Stimulated activated CD4-positive, alpha-beta T cell treated with anti-CD3 and anti-CD28 coated beads, Interleukin-4, amount 100 ng/mL, for 1 hour (primary cell): ENCODE data around the gene DNAJB1.

ENCODE experiments used
- DNase-seq: peaks from one replicate; pipeline ENCODE4 v3.0.0-alpha.2; 2020

The DNAJB1 gene

GRCh38 chr19:14495672-14496028 lies 22.5 kb downstream of the DNAJB1 start:
- DNase-seq: no peak

DNA sequence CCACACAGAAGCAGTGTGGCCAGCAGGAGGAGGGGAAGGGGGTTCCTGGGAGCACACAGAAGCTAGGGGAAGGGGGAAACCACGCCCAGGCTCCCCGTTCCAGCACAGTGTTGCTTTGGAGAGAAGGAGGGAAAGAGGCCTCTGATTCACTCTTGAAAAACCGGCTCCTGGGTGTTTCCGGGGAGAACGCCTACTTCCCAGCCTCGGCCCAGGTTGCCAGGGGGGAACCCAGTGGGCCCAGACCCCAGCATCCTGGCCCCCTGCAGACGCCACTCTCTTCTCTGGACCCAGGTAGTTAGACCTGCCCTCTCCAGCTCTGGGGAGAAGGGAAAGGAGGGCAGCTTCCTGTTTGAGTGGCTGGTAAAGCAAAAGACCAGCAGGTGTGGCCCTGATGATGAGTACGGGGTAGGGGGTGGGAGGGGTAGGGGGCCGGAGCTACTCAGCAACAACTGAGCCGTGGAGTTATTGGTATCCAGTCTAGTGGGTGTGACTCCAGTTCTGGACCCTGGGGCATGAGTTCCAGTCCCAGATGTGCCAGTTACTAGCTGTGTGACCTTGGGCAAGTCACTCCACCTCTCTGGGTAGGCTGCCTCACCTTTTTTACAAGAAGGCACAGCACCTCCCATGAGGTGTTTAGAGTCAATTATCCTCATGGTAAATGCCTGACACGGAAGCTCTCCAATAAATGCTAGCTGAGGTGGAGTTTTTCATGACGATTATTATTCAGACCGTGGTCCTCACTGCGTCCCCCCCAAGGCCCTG lies 23.1 kb downstream of the DNAJB1 start:
- DNase-seq: no peak

DNA sequence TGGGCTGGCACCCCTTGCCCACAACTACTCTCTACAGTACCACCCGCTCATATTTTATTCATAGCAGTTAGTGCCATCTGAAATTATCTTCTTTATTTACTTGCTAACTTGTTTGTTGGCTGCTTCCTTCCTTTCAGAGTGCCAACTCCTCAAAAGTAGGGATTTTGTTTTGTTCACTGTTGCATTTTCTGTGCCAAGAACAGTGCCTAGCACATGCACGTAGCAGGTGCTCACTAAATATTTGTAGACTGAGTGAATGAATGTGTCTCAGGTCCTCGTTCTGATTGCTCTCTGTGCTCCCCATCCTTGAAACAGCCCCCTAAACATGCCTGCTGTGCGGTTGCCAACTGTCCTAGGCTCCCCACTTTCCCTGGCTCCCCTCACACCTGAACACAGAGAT lies 23.8 kb downstream of the DNAJB1 start:
- no peak for DNase-seq

GRCh38 chr19:14492756-14493337 lies 25.4 kb downstream of the DNAJB1 start:
- no peak for DNase-seq

- no peak for DNase-seq
Observed at GRCh38 chr19:14487370-14488125, 30.6 kb downstream of the DNAJB1 start.

- no peak for DNase-seq
Observed at GRCh38 chr19:14482172-14482941, 35.8 kb downstream of the DNAJB1 start.

- DNase-seq: no peak
Observed at GRCh38 chr19:14480700-14481079, 37.5 kb downstream of the DNAJB1 start.

DNA sequence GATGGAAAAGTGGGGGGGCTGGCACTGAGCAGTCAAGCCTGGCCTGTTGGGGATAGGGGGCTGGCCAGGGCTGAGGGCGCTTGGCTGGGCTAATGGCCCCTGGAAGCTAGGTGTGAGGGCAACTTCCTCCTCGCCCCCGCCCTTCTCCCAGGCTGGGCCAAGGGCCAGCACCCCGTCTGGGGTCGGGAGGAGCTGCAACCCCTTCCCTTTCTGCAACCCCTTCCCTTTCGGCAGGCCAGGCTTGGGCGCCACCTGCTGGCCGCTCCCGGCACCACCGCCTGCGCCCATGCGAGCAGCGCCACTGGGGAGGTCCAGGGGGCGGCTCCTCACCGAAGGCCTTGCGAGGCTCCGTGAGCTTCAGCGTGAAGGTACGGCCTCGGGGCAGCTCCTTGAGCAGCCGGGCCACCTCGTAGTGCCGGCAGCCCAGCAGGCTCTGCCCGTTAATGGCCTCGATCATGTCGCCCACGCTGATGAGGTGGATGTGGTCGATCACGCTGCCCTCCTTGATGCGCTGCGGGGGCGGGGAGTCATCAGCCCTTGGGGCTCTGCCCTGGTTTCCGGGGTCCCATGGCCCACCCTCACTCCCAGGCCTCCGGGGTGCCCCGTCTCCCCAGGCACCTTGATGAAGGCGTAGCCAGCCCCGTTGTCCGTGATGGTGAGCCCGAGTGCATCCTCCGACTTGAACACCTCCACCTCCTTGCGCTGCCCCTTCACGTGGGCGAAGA lies 38.1 kb downstream of the DNAJB1 start:
- DNase-seq: peak; percentile 71

GRCh38 chr19:14479309-14479974 lies 38.8 kb downstream of the DNAJB1 start:
- no peak for DNase-seq

DNA sequence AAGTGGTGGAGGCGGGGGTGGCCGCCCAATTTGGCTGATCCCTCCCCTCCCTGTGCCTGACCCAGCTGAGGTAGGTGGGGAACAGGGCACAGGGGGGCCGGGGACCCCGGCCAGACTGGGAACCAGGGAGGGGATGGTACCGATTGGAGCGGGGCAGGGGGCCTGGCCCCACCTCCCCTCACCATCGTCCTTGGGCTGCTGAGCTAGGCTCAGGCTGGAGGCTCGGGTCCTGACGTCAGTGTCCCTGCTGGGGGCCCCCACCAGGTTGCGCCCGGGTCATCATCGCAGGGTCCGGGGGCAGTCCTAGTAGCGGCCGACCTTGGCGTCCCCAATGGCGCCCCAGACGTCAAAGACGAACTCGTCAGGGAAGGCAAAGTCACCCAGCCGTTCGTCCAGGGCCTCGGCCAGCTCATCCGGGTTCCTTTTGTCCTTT lies 40.1 kb downstream of the DNAJB1 start:
- no peak for DNase-seq

DNA sequence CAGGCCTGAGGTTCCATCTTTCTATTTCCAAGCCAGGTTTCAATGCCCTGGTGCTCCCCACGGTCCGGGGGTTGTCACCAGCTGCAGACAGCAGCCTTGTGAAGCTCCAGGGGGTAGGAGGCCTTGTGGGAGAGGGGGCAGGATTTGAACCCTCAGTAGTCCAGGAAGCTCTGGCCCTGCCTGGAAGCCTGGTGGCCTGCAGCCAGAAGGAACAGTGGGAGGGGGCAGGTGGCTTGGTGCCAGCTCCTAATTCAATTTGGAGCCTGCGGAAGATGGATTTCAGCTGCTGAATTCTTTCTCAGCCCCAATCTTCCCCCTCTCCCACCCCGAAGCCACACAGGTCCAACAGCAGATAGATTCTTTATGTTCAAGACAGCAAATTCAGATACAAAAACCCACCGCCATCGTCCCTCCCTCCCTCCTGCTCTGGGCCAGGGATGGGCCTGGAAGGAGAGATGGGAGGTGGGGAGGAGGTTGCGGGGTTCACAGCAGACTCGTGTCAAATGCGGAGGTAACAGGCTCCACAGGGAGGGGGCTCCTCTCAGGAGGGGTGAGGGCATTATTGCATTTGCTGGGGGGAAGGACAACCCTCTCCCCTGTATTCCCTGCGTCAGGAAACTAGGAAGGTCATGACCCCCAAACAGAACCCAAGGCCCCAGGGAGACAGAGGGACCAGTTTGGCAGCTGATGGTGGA lies 40.6 kb downstream of the DNAJB1 start:
- DNase-seq: no peak

DNA sequence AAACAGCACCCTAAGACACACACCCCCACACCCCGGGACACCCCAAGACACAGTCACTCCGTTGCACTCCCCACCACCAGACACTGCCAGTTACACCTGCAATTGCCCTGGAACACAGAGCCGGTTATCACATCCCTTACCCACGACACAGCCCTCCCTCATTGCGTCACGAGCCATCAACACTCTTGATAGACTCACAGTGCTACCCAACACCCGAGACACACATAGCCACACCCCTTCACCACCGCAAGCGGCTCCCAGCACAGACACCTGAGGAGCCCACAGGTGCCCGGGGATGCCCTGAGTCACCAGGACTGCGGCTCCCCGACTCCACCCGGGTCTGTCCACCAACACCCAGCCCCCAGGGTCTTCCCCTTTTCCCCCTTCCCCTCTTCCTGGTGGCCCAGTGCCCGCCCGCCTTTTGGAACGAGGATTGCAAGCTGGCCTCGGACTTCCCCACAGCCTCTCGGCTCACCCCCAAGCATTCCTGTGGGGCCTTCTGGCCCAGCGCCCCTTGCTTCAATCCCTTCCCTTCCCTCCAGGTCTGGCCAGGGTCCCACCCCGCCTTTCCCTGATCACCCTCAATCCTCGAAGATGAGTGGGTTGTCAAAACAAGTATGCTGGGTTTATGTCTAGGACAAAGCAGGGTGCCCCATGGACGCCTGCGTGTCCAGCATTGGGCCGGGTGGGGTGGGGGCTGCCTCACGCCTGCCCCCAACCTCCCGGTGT lies 41.4 kb downstream of the DNAJB1 start:
- DNase-seq: no peak

- DNase-seq: no peak
Observed at GRCh38 chr19:14476327-14476672, 41.9 kb downstream of the DNAJB1 start.

GRCh38 chr19:14475251-14476073 lies 42.7 kb downstream of the DNAJB1 start, which contains the start of gene PTGER1:
PTGER1 (minus strand) TSS chr19:14475354; CDS start chr19:14474320, 1,034 bp downstream.
- DNase-seq: no peak

GRCh38 chr19:14474827-14475226 lies 43.4 kb downstream of the DNAJB1 start:
- no peak for DNase-seq

DNA sequence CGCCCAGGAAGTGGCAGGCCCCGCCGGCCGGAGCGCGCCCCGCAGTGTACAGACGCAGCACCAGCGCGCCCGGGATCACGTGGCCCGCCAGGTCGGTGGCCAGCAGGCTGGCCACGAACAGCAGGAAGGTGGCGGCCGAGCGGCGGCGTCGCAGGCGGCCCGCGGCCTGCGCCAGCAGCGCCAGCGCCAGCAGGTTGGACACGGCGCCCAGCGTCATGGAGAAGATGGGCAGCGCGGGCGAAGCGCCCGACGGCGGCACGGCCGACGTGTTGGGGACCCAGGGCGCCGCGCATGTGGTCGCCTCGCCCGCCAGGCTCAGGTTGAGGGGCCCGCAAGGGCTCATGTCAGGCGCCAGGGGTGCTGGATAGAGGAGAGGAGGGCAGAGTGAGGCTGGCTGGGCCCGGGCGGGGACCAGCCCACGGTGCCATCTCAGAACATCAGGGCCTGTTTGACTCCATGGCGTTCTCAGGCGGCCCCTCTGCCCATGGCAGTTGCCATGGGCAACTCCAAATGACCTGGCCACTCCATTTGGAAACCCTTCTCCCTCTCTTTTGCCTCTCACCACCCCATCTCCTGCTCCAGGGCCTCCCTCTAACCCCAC lies 44.1 kb downstream of the DNAJB1 start:
- no peak for DNase-seq

- DNase-seq: no peak
Observed at GRCh38 chr19:14473073-14473977, 44.9 kb downstream of the DNAJB1 start.
